ENCODE data around the gene MAP4K3. TPM values are rescaled to one million over a fixed set of nuclear protein-coding genes. Genes with fewer than 3 reads are reported as not detected.

MAP4K3 gene
- total RNA-seq, 1 donor from 2014 or later = 48.1 TPM

DNA sequence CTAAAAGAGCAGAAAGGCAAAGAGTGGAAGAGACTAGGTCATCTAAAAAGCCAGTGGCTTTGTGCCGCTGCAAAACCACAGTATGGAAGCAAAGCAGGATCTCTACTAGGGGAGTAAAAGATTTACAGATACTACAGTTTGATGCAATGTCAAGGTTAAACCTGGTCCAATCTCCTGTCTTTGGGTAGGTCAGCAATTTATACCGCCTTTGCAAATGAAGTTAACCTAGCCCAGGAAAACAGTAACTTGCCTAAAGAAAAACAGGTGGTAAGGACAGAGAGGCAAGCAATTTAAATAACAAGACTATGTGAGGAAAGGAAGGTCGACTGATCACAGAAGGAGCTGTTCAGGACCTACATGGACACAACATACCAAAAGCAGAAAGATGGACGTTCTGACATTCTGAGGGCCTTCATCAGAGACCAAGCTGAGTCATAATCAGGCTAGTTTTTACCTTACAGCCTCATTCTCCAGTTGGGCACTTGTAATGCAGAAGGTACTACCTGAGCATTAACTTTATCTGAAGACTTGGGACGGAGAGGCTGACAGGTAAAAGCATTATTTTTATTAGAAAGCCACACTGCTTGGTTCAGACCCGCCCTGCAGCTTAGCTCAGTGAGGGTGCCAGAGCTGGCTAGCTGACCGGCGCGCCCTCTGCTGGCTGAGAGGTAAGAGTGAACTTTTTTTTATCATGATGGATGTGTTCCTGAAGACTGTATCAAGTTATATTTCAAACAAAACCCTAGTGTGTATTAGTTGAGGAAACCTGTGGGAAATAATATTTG lies 209.3 kb downstream of the MAP4K3 start:
- Mint-ChIP-seq H3K4me1 (ENCODE audit: low read depth, unreplicated experiment) (peaks cover 6% of the 10 kb centered on the region), H3K27ac (ENCODE audit: unreplicated experiment) (peak overlapping the region; percentile 44), H3K9me3 (ENCODE audit: unreplicated experiment) (peaks cover 1% of the 10 kb centered on the region), H3K27me3 (ENCODE audit: unreplicated experiment) (no peaks in the 10 kb centered on the region), H3K36me3 (ENCODE audit: unreplicated experiment) (no peaks in the 10 kb centered on the region), H3K4me3 (ENCODE audit: unreplicated experiment) (peak overlapping the region; percentile 75)
- TF ChIP-seq, protein P1, sequence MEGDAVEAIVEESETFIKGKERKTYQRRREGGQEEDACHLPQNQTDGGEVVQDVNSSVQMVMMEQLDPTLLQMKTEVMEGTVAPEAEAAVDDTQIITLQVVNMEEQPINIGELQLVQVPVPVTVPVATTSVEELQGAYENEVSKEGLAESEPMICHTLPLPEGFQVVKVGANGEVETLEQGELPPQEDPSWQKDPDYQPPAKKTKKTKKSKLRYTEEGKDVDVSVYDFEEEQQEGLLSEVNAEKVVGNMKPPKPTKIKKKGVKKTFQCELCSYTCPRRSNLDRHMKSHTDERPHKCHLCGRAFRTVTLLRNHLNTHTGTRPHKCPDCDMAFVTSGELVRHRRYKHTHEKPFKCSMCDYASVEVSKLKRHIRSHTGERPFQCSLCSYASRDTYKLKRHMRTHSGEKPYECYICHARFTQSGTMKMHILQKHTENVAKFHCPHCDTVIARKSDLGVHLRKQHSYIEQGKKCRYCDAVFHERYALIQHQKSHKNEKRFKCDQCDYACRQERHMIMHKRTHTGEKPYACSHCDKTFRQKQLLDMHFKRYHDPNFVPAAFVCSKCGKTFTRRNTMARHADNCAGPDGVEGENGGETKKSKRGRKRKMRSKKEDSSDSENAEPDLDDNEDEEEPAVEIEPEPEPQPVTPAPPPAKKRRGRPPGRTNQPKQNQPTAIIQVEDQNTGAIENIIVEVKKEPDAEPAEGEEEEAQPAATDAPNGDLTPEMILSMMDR (IDR thresholded peaks at IDR 0.05; ENCODE audit: partially characterized antibody, unreplicated experiment) = peak; percentile 86
- DNase-seq = peak; percentile 86

DNA sequence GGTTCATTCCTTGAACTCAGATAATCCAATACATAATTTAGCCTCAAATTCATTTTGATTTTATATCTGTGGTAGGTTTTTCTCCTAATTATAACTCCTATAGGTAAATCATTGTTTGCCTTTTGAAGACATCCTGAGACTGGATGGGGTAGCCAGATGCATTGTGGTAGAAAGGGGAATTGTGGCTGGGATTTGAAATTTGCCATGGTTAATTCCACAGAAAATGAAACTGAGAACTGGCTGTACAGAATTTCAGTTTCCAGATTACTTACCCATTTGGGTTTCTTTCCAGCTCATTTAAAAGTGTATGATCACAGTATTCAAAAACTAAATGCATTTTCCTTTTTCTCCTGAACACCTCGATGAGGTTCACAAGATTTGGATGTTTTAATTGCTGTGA lies 211.5 kb downstream of the MAP4K3 start:
- no peak for DNase-seq
- H3K4me1 Mint-ChIP-seq (ENCODE audit: low read depth, unreplicated experiment) = peaks cover 6% of the 10 kb centered on the region
- H3K27ac Mint-ChIP-seq (ENCODE audit: unreplicated experiment) = no peak overlapping the region
- H3K9me3 Mint-ChIP-seq (ENCODE audit: unreplicated experiment) = peaks cover 1% of the 10 kb centered on the region
- no peaks in the 10 kb centered on the region for H3K27me3 Mint-ChIP-seq (ENCODE audit: unreplicated experiment)
- no peak overlapping the region for H3K4me3 Mint-ChIP-seq (ENCODE audit: unreplicated experiment)
- TF ChIP-seq, protein P1 (IDR thresholded peaks at IDR 0.05; ENCODE audit: partially characterized antibody, unreplicated experiment) = no peak
- H3K36me3 Mint-ChIP-seq (ENCODE audit: unreplicated experiment) = no peaks in the 10 kb centered on the region

DNA sequence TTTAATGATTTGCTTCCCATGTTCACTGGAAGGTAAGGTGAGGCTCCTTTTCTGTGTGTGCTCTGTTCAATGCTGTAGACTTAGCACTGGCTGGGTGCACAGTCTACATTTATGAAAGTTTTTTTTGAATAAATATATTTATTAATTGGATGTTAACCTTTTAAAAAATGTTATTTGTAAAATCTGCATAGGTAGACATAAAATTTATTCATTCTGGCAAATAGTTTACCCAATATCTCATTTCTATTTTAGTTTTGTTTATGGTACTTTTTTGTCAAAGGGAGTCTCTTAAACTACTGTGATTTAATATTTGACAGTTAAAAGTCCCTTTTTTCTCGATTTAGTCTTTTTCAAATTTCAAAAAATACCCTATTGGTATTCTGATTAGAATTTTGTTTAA lies 213.2 kb downstream of the MAP4K3 start:
- H3K27me3 Mint-ChIP-seq (ENCODE audit: unreplicated experiment) = no peaks in the 10 kb centered on the region
- no peaks in the 10 kb centered on the region for H3K36me3 Mint-ChIP-seq (ENCODE audit: unreplicated experiment)
- H3K4me3 Mint-ChIP-seq (ENCODE audit: unreplicated experiment) = no peak overlapping the region
- peaks cover 1% of the 10 kb centered on the region for H3K9me3 Mint-ChIP-seq (ENCODE audit: unreplicated experiment)
- DNase-seq = no peak
- H3K27ac Mint-ChIP-seq (ENCODE audit: unreplicated experiment) = no peak overlapping the region
- H3K4me1 Mint-ChIP-seq (ENCODE audit: low read depth, unreplicated experiment) = peaks cover 6% of the 10 kb centered on the region
- TF ChIP-seq, protein P1 (IDR thresholded peaks at IDR 0.05; ENCODE audit: partially characterized antibody, unreplicated experiment) = no peak

DNA sequence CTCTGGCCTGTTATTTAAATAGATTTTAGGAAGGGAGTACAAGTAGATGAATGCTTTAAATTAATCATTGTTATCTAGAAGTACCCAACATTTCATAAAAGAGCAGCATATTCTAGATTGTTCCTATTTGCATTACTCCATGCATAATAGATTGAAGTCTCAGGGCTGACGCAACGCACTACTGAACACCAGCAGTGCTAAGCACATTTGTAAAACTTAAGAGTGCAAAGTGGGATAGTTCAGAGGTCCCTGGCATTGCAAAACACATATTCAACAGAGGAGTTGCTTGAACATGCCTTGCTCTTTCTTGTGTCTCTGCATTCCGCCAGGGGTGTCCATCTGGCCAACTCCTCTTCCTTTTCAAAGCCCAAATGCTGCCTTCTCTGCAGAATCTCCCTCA lies 215.6 kb downstream of the MAP4K3 start:
- Mint-ChIP-seq H3K4me3 (ENCODE audit: unreplicated experiment) (no peak overlapping the region), H3K27me3 (ENCODE audit: unreplicated experiment) (no peaks in the 10 kb centered on the region), H3K36me3 (ENCODE audit: unreplicated experiment) (no peaks in the 10 kb centered on the region), H3K27ac (ENCODE audit: unreplicated experiment) (peak overlapping the region; percentile 0), H3K4me1 (ENCODE audit: low read depth, unreplicated experiment) (no peaks in the 10 kb centered on the region), H3K9me3 (ENCODE audit: unreplicated experiment) (peaks cover 1% of the 10 kb centered on the region)
- TF ChIP-seq, protein P1 (IDR thresholded peaks at IDR 0.05; ENCODE audit: partially characterized antibody, unreplicated experiment) = no peak
- DNase-seq = no peak

DNA sequence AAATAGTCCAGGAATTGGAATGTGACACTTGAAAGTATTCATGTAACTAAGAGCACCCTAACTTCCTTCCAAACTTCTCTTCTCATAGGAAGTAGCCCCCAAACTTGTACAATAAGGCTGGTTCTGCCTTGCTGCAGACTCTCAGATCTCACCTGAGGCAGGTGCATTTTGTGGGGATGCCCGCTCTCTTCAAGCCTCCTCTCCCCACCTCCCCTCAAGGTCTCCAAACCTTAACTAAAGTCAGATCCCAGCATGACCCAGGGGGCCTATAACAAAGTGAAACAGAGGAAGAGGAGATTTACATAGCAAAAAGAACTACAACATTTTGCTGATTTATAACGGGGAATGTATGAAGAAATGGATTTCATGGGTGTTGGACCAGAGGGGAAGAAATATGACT lies 216.9 kb downstream of the MAP4K3 start:
- H3K9me3 Mint-ChIP-seq (ENCODE audit: unreplicated experiment) = peaks cover 1% of the 10 kb centered on the region
- H3K36me3 Mint-ChIP-seq (ENCODE audit: unreplicated experiment) = no peaks in the 10 kb centered on the region
- DNase-seq = no peak
- TF ChIP-seq, protein P1 (IDR thresholded peaks at IDR 0.05; ENCODE audit: partially characterized antibody, unreplicated experiment) = no peak
- no peak overlapping the region for H3K4me3 Mint-ChIP-seq (ENCODE audit: unreplicated experiment)
- H3K27me3 Mint-ChIP-seq (ENCODE audit: unreplicated experiment) = no peaks in the 10 kb centered on the region
- H3K4me1 Mint-ChIP-seq (ENCODE audit: low read depth, unreplicated experiment) = no peaks in the 10 kb centered on the region
- H3K27ac Mint-ChIP-seq (ENCODE audit: unreplicated experiment) = no peak overlapping the region
